Upper lobe of right lung (tissue), 1 donor: ENCODE data around the gene CSMD2. TPM values are rescaled to one million over a fixed set of nuclear protein-coding genes. Genes with fewer than 3 reads are reported as not detected.

Experiments
- ATAC-seq: fragments of 200-7000 bp; cut with Tn5 transposase; one replicate; pipeline ENCODE4 v1.9.1; 2020; ENCODE audit warnings: mild to moderate bottlenecking, moderate library complexity
- DNase-seq: peaks from one replicate; pipeline ENCODE4 v3.0.0-alpha.2; 2020
- H3K27ac ChIP-seq: fragments of 200-600 bp; one replicate; pipeline ENCODE4 v1.8.0; 2022
- H3K27me3 ChIP-seq: fragments of 200-600 bp; one replicate; pipeline ENCODE4 v1.8.0; 2022; ENCODE audit warnings: mild to moderate bottlenecking
- H3K36me3 ChIP-seq: fragments of 200-600 bp; one replicate; pipeline ENCODE4 v1.8.0; 2022
- H3K4me1 ChIP-seq: fragments of 200-600 bp; one replicate; pipeline ENCODE4 v1.8.0; 2022
- H3K4me3 ChIP-seq: fragments of 200-600 bp; one replicate; pipeline ENCODE4 v1.8.0; 2022; ENCODE audit warnings: mild to moderate bottlenecking
- H3K9me3 ChIP-seq: fragments of 200-600 bp; one replicate; pipeline ENCODE4 v1.8.0; 2022
- intact Hi-C: fragments of 100-400 bp; cut with DNase I; formaldehyde crosslinking; loops from one replicate; pipeline ENCODE4 v1.11.0; 2022
- total RNA-seq: library from RNA; stranded (reverse); fragmentation: NEBNext Ultra II Directional; extraction: Animal tissue kit (Norgen Biotek cat#: 25700); gene quantifications from one replicate; pipeline ENCODE4 v1.2.1, GENCODE V29; 2021
- TF ChIP-seq, protein P1 (sequence below): fragments of 200-600 bp; IDR thresholded peaks from one replicate; pipeline ENCODE4 v1.8.0; 2022; ENCODE audit warnings: antibody characterized with exemption
- donor health status: DM: no; HTN: yes; CAD: no; lungs with severe emphysema.

The CSMD2 gene
- total RNA-seq, 1 donor from 2014 or later, result 0.67 TPM

DNA sequence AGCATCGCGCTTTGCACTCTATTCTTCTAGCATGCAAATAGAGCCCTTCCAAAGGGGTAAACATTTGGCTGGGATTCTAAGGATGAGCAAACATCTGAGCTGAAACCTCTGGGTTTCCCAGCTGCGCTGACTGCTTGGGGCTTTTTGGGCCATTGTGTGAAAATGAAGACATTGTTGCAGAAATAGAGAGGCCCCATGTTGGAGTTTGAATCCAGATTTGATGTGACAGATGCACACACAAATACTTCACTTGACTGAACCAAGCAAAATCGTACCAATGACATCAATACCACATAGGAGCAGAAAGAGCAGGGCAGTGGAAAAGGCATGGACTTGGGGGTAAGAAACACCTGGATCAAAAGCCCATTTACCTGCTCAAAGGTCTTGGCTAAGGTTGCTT lies 445.7 kb downstream of the CSMD2 start:
- no peak for ATAC-seq
- intact Hi-C loops, result no loop called here
- Histone ChIP-seq H3K36me3 (no peaks in the 10 kb centered on the region), H3K9me3 (no peaks in the 10 kb centered on the region), H3K4me3 (no peak overlapping the region), H3K4me1 (no peaks in the 10 kb centered on the region), H3K27ac (no peak overlapping the region), H3K27me3 (no peaks in the 10 kb centered on the region)
- TF ChIP-seq, protein P1, sequence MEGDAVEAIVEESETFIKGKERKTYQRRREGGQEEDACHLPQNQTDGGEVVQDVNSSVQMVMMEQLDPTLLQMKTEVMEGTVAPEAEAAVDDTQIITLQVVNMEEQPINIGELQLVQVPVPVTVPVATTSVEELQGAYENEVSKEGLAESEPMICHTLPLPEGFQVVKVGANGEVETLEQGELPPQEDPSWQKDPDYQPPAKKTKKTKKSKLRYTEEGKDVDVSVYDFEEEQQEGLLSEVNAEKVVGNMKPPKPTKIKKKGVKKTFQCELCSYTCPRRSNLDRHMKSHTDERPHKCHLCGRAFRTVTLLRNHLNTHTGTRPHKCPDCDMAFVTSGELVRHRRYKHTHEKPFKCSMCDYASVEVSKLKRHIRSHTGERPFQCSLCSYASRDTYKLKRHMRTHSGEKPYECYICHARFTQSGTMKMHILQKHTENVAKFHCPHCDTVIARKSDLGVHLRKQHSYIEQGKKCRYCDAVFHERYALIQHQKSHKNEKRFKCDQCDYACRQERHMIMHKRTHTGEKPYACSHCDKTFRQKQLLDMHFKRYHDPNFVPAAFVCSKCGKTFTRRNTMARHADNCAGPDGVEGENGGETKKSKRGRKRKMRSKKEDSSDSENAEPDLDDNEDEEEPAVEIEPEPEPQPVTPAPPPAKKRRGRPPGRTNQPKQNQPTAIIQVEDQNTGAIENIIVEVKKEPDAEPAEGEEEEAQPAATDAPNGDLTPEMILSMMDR, result no peak
- DNase-seq, result no peak

DNA sequence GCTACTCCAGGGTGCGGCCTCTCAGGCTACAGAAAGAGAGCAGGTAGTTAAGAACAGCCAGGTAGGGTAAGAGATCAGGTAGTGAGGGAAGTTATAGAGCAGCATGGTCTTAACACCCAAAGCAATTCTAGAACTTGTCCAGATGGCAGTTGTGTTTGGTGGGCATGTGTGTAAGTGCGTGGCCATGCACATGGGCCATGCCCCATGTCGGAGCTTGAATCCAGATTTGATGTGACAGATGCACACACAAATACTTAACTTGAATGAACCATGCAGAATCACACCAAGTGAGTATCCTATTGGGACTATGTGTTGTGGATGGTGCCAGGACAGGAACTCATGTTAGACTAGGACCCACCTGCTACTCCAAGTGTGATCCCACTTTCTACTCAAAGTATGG lies 446.8 kb downstream of the CSMD2 start:
- DNase-seq, result no peak
- H3K4me3 ChIP-seq, result no peak overlapping the region
- intact Hi-C loops, result no loop called here
- TF ChIP-seq, protein P1, result no peak
- ATAC-seq, result no peak
- H3K36me3 ChIP-seq, result no peaks in the 10 kb centered on the region
- H3K9me3 ChIP-seq, result no peaks in the 10 kb centered on the region
- H3K27me3 ChIP-seq, result no peaks in the 10 kb centered on the region
- H3K27ac ChIP-seq, result no peak overlapping the region
- H3K4me1 ChIP-seq, result no peaks in the 10 kb centered on the region

DNA sequence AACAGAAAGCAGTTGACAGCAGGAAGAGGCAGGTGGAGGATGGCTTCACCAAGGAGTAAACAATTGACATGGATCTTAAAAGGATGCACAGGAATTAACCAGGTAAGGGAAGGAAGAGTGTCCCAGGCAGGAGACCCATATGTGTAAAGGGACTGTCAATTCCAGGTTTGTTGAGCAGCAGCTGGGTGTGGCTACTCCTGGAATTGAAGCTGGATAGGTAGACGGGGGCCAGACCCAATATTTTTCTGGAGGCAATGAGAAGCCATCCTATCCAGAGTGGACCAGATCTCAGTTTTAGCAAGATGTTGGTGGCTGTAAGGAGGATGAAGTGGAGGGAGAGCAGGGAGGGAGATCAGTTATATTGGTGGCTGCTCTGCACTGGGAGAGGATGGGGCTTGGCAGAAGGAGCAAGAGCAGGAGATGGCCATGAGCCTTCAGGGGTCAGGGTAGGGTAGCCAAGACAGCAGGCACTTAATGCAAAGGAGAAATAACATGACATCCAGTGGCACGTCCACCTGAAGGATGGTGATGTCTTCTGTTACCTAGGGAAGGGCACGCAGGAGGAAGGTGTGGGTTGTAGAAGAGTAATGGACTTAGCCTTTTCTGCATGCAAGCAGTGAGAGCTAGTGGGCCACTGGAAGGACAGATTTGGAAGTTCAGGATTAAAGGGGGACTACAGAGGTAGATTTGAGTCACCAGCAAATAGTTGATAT lies 447.9 kb downstream of the CSMD2 start:
- DNase-seq (no peak), ATAC-seq (no peak)
- TF ChIP-seq, protein P1, result no peak
- H3K27ac ChIP-seq, result no peak overlapping the region
- no peaks in the 10 kb centered on the region for H3K4me1 ChIP-seq
- intact Hi-C loops, result no loop called here
- no peak overlapping the region for H3K4me3 ChIP-seq
- H3K36me3 ChIP-seq, result no peaks in the 10 kb centered on the region
- H3K9me3 ChIP-seq, result no peaks in the 10 kb centered on the region
- H3K27me3 ChIP-seq, result no peaks in the 10 kb centered on the region

DNA sequence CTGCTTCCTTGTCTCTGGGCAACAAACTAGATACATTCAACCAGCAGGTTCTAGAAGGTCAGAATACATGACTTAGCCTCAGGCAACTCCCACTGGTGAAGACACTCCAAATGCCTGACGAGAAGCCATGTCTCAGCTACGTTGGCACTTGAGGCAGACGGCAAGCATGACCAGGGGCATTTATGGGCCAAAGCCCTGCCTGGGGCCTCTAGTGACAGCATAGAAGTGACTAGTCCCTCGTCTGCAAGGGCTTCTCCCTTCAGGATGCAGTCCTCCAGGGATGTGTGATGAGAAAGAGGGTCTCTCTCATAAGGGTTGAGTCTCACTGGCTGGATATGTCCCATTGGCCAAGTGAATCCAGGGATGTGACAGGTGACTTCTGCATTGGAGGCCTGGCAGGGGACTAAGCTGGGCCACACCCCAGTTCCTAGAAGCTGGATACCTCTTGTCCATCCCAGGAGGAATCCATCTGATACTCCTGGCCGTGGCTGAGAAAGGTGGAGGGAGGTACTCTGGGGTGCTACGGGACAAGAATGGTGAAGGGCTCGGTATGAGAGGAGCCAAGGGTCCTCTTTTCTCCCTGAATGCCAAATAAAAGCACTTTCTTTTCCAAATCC lies 449.7 kb downstream of the CSMD2 start:
- Histone ChIP-seq H3K36me3 (no peaks in the 10 kb centered on the region), H3K27ac (no peak overlapping the region), H3K27me3 (no peaks in the 10 kb centered on the region), H3K4me1 (no peaks in the 10 kb centered on the region), H3K9me3 (no peaks in the 10 kb centered on the region), H3K4me3 (no peak overlapping the region)
- ATAC-seq (no peak), DNase-seq (no peak)
- TF ChIP-seq, protein P1, result no peak
- intact Hi-C loops, result no loop called here

DNA sequence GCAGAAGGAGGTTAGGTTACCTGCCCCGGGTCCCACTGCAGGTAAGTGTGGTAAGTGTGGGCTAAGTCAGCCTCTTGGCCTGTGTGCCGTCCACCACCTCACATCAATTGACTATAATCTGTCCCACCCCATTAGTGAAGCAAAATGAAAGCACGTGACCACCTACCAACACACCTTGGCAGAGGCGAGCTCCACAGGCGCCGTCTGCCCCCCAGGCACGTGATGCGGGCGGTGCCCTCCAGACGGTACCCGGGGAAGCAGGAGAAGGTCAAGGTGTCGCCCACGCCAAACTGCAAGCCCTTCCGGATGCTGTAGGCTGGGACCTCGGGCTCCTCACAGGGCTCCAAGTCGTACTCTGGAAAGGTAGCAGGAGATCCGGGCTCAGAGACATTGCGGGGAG lies 450.6 kb downstream of the CSMD2 start:
- ATAC-seq (no peak), DNase-seq (no peak)
- intact Hi-C loops, result no loop called here
- Histone ChIP-seq H3K36me3 (no peaks in the 10 kb centered on the region), H3K27ac (no peak overlapping the region), H3K27me3 (no peaks in the 10 kb centered on the region), H3K4me1 (no peaks in the 10 kb centered on the region), H3K4me3 (no peak overlapping the region), H3K9me3 (no peaks in the 10 kb centered on the region)
- TF ChIP-seq, protein P1, result no peak
